NCI-H1092 (cell line): ENCODE measurements around the gene FAM204A.

Experiments
- DNase-seq: peaks from one replicate; lab custom pipeline; 2025; lab: John Stamatoyannopoulos, UW

FAM204A gene

DNA sequence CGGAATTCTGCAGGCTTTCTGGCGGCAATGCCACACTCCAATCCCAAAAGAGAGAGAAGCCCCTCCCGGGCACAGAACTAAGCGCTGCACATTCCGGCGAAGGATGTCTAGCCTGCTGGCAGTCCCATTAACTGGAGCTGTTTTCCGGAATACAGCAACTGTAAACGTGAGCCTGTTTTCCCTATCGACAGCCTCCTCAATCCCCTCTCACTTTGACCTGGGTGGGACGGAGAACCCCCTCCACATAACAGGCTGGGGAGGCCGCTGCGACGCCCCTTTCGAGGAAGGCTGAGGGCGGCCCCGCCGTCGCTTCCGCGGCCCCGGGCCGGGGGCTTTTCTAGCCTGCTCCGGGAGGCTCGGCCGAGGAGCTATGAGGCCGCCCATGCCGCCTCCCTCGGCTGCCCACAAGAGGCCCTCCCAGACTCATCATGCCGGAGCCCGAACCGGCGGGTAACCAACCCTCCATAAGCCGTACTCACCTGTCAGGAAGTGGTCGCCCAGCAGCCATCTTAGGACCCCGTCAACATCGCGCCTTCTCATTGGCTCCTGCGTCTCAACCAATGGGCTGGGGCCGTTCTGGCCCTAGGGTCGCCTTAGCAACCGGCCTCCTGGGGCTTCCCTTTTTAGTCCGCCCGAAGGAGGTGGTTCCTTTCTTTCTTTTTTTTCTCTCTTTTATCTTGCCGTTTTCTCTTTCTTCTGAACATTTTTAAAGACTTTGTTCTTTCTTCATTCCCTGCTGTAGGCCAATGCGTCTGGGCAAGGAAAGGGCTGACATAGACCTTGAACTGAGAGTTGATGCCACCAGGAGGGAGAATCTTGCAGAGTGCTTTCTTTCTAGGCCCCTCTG is at the start of gene FAM204A:
FAM204A (minus strand) TSS at position 534 of the 847 bp plus-strand sequence. CDS start 5,909 bp downstream, outside the sequence.
- peak; percentile 88 for DNase-seq

DNA sequence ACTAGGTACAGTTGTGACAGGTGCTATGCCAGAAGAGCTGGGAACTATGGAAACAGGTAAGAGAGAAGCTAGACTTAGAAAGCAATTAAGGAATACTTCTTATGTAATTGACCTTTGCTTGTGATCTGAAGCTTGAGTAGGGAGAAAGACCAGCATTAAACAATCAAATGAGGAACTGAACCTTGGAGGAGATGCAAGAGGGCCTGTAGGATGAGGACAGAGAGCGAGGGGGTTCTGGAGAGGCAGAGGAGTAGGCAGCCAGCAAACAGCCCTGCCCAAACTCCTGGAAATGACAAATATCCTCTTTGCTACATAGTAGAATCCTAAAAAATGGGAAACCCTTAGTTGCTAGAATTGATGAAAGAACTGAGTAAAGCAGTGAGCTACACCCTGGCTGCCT is 41.6 kb upstream of the FAM204A start:
- no peak for DNase-seq

DNA sequence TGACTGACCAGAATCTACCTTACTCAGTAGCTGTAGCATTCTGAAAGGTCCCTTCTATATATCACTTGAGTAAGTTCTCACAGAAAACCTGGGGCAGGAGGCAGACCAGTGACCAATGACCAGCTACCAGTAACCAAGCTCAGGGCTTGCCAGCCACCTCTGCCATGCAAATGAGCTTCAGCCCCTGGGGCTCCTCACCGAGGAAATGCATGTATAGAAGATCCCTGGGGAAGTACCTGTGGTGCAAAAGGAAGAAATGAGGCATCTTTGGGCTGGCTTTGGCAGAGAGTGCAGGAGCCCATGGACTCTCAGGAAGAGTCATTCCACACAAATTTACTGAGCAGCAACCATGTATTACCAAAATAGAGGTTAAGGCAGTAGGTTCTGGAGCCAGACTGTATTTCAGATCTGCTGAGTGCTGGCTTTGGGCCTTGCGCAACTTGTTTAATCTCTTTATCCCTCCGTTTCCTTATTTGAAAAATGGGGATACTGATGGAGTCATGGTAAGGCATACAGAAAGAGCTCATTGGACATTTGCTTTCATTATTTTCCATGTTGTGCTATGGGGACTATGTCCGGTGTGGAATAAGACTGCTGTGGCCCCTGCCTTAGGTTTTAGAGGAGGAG is 41.1 kb upstream of the FAM204A start:
- DNase-seq = no peak

DNA sequence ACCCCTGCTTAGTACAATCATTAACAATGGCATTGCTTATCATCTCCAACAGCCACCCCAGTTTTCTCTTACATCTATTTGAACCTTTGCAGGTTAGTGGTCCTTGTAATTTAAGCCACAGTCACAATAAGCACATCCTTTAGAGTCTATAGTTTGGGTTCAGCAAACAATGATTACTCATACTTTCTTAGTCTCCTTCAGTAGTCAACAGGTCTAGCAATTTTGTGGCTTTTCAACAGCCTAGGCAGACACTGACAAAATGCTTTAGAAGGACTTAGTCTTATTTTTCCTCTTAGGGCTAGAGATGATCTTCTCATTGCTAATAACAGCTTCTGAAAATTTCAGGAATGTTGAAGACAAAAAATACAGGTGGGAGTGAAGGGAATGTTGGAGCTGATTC is 32.3 kb upstream of the FAM204A start:
- no peak for DNase-seq

DNA sequence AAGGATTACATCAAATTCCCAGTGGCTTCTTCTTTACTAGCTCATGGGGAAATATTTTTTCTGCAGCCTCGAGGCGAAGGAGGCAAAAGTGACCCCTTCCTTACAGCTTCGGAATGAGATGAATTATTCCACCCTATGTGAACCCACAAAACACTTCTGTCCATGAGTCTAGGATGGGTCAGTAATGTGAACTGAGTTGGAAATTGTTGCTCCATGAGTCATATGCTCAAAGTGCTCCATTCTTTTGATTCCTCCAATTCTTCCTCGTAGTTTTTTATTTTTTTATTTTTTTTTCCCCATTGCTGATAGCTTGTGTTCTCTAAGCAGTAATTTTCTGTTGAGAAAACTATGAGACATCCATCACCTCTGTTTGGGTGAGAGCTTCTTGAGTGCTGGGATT is 31.7 kb upstream of the FAM204A start:
- DNase-seq = no peak

DNA sequence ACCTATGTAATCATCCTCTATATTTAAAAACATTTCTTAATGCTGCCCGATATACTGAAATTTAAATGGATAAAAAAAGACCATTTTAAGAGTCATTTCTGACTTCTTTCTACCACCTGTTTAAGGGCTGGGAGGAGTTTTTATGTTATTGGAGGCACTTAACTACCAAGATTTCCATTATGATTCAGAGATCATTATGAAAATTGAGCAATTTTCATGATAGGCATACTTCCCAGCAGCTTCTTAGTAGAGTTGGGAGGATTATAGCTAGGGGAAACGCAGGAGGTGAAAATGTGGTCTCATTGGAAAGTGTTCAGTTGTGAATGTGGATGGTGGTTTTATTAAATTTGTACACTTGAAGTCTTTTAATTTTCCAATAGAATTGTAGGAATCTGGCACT is 28.4 kb upstream of the FAM204A start:
- DNase-seq = no peak

DNA sequence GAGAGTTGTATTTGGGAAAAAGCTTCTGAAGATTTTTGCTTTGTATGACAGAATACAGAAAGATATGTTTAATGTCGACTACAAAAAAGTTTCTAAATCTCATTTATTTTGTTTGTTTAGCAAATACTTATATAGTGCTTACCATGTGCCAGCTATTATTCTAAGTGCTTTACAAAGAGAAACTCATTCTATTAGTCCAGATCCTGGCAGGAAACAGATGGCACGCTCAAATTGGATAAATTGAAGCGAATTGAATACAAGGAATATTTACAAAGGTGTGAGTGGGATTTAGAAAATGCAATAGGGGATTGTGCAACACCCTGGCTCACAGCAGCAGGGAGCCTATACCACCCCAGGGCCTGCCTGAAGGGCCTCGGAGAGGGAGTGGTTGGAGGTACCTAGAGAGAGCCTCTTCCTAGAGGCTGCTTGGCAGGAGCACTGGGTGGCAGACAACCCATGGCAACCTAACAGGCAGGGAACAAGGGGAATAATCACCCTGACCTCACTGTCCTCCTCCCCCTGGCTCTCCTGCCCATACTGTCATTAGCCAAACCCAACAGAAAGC is 27.6 kb upstream of the FAM204A start:
- DNase-seq = peak; percentile 93

DNA sequence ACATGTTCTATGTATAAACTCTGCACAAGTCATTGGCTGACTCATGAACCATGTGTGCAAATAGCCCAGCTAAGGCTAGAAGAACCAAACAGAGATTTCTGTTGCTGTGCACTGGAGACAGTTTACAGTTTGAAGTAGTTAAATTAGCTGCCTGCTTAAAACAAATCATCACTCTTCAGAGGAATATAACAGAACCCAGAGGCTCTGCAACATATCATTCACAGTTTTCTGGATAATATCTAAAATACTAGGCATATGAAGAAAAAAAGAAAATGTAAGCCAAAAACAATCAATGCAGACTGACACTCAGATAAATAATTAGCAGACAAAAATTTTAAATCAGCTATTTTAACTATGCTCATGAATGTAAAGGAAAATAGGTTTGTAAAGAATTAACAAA is 23.6 kb upstream of the FAM204A start:
- DNase-seq = no peak

DNA sequence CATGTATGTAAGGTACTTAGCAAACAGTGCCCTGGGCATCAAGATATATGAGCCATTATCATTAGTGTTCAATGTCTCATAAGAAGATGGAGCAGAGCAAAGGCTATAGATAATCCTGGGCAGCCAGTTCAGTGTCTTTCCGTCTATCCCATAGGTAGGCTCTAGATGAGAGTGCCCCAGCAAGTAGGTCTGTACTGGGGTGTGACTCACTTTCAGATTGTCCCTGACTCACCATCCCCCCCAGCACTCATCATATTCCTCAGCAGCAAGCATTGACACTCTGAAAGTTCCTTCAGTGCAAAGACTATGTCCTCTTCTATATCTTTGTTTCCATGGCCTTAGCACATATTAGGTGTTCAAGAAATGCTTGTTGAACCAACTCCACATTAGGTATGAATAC is 20.0 kb upstream of the FAM204A start:
- no peak for DNase-seq

DNA sequence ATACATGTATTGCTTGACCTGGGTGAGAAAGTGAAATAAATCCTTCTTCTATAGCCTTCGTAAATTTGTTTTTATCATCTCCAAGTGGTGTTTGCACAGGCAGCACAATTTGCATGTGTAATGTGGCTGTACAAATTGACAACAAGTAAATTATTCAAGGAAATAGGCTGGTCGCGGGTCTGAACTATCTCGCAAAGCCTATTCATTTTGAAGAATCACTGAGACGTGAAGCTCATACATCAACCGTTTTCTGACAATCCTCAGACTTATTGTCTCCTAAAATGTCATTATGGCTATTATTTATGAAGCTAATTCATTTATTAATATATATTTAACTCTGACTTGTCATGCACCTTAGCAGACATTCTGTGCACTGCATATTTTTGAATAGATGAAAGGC is 16.2 kb upstream of the FAM204A start:
- DNase-seq = no peak

DNA sequence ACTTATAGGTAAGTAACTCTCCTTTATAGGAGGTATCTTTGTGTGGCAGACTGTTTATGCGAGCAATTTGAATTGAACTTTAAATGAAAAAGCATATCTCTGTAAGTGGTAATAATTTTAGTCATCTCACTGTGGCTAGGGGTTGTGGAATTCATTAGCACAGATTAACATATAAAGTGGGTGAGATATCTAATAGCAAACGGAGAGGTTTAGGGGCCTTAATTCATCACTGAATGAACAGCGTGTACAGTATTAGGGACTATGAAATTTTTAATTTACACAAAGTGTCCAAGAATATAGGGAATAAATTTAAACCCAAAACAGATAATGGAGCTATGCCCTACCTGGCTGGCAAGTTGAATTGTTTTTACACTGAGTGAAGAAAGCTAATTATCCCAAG is 15.7 kb upstream of the FAM204A start:
- no peak for DNase-seq

DNA sequence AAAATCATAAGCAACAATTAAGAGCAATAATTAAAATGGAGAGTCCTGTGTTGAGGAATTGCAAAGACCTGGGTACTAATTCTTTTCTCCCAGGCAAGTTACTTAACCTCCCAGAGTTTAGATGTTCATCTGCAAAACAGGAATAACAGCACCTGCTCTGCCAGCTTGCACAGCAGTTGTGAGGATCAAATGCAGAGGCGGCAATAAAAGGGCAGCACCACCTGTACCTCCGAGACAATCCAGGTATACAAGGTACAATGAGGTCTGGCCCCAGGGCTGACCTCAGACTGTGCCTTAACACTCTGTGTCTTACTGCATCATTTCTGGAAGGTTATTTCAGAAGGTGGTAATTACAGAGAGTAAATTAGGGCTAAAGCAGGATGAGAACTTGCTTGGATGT is 14.5 kb upstream of the FAM204A start:
- DNase-seq = no peak

DNA sequence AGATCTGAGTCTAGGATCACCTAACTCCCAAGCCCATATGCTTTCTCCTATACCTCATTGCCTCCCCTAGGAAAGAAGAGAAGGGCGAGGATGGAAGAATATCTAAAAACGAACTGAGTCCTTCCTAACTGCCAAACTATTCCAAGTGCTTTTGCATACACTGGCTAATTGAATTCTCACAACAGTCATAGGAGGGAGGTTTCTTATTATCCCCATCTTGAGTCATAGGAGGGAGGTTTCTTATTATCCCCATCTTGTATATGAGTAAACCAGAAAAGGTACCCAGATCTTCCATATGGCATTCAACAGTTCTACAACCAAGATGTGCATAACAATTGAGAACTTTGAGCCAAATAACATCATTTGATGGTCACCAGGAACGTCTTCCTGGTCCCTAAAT is 13.1 kb upstream of the FAM204A start:
- DNase-seq = no peak

DNA sequence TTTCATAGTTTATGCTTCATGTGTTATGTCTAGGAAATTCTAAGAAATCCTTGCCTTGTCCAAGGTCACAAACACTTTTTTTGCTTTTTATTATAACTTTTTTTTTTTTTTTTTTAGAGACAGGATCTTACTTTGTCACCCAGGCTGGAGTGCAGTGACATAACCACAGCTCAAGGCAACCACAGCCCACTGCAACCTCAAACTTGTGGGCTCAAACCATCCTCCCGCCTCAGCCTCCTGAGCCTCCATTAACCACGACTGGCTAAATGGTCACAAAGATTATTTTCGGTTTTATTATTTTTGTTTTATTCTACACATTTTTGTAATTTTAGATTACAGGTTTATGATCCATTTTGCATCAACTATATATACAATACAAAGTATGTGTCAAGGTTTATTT is 7.1 kb upstream of the FAM204A start:
- no peak for DNase-seq

DNA sequence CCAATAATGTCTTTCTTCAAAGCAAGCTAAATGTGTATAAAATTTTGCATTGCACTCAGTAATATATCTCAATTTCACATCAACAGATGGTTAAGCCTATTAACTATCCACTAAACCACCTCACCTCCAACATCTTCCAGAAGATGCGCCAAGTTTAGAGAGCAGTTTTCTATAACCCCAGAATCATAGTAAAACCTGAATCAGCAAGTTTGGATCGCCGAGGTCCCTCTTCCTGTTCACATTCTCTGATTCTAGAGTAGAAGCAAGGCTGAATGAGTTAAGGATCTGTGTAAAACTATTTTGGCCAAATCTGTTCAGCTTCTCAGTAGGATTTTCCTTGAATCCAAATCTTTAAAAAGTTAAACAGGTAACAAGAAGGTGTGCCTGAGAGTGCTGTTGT is 1.4 kb upstream of the FAM204A start:
- DNase-seq = no peak

DNA sequence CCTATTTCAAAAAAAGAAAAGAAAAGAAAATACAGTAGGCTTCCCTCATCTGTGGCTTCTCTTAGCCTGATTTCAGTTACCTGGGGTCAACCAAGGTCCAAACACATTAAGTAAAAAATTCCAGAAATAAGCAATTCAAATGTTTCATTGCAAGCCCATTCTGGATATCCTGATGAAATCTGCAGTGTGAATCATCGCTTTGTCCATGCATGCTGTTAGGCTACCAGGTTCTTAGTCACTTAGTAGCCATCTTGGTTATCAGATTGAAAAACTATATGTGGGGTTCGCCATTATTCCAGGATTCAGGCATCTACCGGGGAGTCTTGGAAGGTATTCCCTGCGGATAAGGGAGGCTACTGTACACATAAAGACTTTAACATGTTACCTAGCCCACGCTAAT is 991 bp upstream of the FAM204A start:
- DNase-seq = no peak

DNA sequence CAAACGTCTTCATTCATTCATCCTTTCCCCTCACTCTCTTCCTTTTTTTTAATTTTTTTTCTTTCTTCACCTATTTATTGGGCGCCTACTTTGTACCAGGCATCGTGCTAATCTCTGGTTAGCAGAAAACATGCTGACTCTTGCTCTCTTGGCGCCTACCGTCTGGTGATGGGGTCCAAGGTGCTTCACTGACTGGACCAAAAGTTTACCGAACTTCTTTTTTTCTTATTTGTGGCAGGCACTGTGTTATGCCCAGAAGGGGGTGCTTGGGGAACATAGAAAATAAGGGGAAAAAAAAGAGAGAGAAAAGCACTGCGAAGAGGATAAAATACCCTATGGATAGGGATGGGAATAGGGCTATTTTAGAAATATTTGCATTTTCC is 505 bp upstream of the FAM204A start:
- DNase-seq = no peak

DNA sequence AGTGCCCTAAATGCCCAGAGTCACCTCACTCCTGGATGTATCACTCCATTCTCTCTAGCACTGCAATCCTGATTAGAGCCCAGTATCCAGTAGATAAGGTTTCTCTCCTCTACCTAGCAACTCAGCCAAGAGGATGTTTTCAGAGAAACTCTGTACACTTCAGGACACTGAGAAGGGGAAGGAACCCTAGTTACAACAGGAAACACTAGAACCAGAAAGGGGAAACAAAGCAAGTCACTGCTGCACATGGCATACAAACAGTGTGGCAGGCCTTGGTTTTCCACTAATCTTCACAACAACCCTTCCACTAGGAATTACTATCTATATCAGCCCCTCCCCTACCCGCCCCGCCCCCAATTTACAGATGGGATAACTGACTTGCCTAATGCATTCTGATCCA is 1.6 kb downstream of the FAM204A start:
- no peak for DNase-seq

DNA sequence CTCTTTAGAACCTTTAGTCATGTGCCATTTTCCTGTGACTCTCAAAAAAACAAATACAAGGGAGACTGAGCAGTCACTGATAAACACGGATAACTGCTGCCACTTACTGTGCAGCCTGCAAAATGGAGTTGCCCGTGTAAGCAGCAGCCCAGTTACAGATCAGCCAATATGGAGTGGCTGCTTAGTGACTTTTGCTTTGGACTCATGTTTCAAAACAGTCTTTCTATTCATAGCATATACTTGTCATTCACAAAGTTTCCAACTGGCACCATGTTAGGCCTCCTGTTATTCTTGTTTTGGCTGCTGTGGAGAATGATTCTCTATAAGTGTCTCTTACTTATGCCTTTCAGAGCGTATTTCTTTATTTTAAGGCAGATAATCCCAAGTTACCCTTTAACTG is 3.0 kb downstream of the FAM204A start:
- DNase-seq = no peak

DNA sequence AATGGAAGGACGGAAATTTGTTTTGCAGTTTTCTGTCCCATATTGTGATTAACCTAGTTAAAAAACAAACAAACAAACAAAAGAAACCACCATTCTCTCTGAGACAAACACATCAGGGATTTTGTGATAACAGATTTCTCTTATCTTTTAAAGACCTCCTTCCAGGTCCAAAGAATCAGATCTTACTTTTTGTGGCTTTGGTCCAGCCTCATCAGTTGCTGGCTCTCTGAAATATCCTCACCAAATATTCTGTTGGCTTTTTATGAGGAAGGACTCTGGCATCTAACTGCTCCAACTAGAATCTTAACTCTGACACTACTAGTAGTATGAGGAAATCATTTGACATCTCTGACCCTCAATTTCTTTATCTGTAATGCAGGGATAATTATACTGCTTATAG is 4.8 kb downstream of the FAM204A start:
- DNase-seq = no peak

DNA sequence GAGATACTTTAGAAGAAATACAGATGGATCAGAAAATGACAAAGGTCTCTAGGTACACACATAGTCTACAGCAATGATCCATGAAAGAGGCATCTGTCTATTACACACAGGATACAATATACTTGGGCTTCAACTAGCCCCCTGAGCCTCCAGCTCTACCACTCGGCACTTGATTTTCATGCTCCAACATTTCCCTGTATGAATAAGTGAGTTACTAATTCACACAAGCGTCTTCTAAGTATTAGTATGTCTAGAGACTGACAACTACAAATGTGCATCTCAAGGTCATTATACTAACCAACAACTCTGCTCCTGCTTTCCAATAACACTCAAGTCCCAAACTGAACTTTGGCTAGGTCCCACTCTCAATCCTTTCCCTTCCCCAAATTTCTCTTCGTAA is 8.3 kb downstream of the FAM204A start:
- DNase-seq = no peak

DNA sequence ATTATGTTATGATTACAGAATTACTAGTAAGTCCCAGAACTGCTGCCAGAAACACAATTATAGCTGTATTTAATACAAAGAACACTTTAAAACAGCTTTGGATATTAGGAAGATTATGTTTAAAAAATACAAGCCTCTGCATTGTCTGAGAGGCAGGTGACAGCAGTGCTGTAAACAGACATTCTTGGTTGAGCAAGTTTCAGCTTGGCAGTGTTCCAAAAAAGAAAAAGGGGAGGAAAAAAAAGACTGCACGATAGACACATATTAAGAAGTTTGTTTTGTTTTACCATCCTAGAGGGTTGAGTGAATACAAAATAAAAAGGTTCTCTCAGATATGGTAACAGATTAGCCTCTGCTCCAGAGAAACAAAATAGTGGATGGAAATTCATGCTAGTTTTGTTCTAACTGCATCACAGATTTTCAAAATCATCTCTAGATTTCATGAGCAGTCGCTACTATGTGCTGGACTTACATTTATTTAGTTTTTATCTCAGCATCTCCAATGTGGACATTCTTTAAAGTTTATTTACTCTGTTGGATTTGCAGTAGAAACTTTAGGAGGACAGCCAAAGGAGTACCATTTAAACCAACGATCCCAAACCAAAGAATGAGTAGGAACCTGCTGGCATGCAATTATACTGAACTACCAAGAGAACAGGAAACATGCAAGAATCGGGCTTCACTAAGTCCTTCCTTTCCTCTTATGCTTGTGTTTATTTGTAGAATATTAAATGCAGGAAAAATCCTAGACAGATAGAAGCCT is 9.0 kb downstream of the FAM204A start:
- no peak for DNase-seq

DNA sequence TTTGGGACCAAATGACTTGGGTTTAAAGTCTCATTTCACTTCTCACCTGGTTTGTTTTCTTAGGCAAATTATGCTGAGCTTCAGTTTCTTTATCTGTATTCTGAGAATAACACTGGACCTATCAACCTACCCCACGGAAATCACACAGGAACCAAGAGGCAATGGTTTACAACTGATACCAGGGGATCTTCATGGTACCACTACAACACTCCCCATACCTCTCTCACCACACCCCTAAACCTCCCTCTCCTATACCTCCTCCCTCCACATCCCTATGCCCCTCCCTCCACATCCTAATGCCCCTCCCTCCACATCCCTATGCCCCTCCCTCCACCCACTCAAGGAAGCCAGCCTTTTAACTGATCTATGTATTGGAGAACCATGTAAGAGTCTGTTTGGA is 9.9 kb downstream of the FAM204A start:
- no peak for DNase-seq
